Astrocyte of the cerebellum (primary cell): Measurements from ENCODE around the gene CCL19.

Experiments used
- DNase-seq: peaks from one replicate; pipeline ENCODE4 v3.0.0-alpha.2; 2011; ENCODE audit warnings: low read depth
- H3K4me3 ChIP-seq: 2 replicates; pipeline ENCODE4 v1.5.1; 2011; ENCODE audit warnings: mild to moderate bottlenecking, low read depth, low read length, moderate library complexity
- in situ Hi-C: cut with HindIII; loops from 2 replicates; pipeline ENCODE4 v1.10.0; 2017; ENCODE audit warnings: low sequenced_read_pairs
- TF ChIP-seq, protein P1 (sequence below): IDR thresholded peaks from 2 replicates; pipeline ENCODE4 v1.5.1; 2012; ENCODE audit warnings: low read length, low read depth, moderate library complexity, mild to moderate bottlenecking; ENCODE audit errors: missing control alignments

Gene CCL19

GRCh38 chr9:34675869-34676268 is 15.2 kb downstream of the CCL19 start:
- TF ChIP-seq, protein P1, sequence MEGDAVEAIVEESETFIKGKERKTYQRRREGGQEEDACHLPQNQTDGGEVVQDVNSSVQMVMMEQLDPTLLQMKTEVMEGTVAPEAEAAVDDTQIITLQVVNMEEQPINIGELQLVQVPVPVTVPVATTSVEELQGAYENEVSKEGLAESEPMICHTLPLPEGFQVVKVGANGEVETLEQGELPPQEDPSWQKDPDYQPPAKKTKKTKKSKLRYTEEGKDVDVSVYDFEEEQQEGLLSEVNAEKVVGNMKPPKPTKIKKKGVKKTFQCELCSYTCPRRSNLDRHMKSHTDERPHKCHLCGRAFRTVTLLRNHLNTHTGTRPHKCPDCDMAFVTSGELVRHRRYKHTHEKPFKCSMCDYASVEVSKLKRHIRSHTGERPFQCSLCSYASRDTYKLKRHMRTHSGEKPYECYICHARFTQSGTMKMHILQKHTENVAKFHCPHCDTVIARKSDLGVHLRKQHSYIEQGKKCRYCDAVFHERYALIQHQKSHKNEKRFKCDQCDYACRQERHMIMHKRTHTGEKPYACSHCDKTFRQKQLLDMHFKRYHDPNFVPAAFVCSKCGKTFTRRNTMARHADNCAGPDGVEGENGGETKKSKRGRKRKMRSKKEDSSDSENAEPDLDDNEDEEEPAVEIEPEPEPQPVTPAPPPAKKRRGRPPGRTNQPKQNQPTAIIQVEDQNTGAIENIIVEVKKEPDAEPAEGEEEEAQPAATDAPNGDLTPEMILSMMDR: no peak
- H3K4me3 ChIP-seq: no peak overlapping the region
- DNase-seq: no peak
- in situ Hi-C loops: no loop called here

DNA sequence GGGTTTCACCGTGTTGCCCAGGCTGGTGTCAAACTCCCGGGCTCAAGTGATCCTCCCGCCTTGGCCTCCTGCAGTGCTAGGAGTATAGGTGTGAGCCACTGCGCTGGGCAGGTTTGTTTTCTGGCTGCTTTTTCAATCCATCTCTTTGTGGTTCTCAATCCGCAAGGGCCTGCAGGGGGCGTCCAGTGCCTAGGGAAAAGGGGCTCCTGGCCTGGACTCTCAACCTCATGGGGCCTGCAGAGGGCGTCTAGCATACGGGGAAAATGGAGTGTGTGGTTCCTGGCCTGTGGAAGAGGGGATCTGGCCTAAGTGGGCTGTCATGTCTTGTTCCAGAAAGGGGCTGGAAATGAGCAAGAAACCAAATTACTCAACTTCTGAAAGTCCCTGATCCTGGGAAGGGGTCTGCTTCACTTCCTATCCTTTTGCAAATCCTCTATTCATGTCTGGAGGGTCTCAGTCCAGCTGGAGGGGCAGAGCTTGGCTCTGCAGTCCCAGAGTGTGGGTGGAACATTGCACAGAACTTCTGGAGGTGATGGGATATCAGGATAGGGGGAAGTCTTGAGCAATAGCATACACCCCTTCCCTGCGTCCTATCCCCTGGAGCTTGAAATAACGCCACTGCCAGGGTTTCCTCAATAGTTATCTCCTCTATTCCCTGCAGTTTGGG is 15.9 kb downstream of the CCL19 start:
- in situ Hi-C loops: no loop called here
- no peak overlapping the region for H3K4me3 ChIP-seq
- TF ChIP-seq, protein P1: peak; percentile 81
- DNase-seq: peak; percentile 29

- H3K4me3 ChIP-seq: no peak overlapping the region
- in situ Hi-C loops: no loop called here
- TF ChIP-seq, protein P1: no peak
- no peak for DNase-seq
These were observed 16.6 kb downstream of the CCL19 start for GRCh38 chr9:34674440-34674839.

- TF ChIP-seq, protein P1: no peak
- no peak for DNase-seq
- no peak overlapping the region for H3K4me3 ChIP-seq
- in situ Hi-C loops: no loop called here
These were observed 19.8 kb downstream of the CCL19 start for GRCh38 chr9:34671307-34671706.

- TF ChIP-seq, protein P1: no peak
- in situ Hi-C loops: no loop called here
- no peak for DNase-seq
These were observed 21.1 kb downstream of the CCL19 start for GRCh38 chr9:34669809-34670562.

GRCh38 chr9:34665381-34666250 is 25.5 kb downstream of the CCL19 start:
- in situ Hi-C loops: no loop called here
- TF ChIP-seq, protein P1: no peak
- peak; percentile 90 for DNase-seq
- H3K4me3 ChIP-seq: peak overlapping the region; percentile 73

More at GRCh38 chr9:34669809-34670562, 21.1 kb downstream of the CCL19 start:
- H3K4me3 ChIP-seq: no peak overlapping the region
